NK-92 (cell line): ENCODE measurements around the gene PSTK.

Source experiments
- DNase-seq: peaks from one replicate; lab custom pipeline; 2025; ENCODE audit not compliant: unreplicated experiment; lab: John Stamatoyannopoulos, UW

Gene PSTK

GRCh38 chr10:122992031-122992585 is 11.9 kb downstream of the PSTK start:
- DNase-seq: no peak

GRCh38 chr10:122993797-122994336 is 13.7 kb downstream of the PSTK start:
- no peak for DNase-seq

DNA sequence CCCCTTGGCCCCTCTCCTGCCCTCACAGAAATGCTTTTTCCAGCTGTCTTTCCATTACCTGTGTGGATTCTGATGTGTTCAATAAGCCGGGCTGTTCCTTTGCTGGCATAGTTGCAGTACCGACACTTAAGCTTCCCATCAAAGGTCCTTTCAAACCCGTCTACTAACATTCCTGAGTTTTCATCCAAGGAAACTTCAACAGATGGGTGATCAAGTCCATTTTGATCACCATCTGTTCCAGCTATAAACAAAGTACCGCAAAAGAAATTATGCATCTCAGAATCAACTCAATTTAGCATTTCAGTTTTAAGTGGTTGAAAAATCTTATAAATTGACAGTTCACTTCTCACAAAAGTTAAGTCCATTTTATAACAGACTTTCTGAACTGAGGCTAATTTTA is 15.7 kb downstream of the PSTK start:
- DNase-seq: no peak

DNA sequence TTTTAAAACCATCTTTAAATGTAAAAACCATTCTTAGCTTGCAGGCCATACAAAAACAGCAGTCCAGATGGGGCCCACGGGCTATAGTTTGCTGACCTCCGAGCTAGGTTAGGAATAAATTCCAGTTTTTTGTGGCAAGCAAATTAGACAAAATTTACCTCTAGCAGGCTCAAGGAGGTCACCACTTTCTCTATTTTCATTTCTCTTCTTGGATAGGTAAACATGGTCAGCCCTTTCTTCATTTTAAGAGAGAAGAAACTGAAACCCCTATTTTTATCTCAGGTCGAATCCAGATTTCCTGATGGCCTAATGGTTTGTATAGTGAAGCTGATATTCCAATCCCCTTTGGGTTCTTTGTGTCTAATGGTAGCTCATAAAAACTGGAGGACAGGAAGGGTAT is 17.7 kb downstream of the PSTK start:
- DNase-seq: no peak

DNA sequence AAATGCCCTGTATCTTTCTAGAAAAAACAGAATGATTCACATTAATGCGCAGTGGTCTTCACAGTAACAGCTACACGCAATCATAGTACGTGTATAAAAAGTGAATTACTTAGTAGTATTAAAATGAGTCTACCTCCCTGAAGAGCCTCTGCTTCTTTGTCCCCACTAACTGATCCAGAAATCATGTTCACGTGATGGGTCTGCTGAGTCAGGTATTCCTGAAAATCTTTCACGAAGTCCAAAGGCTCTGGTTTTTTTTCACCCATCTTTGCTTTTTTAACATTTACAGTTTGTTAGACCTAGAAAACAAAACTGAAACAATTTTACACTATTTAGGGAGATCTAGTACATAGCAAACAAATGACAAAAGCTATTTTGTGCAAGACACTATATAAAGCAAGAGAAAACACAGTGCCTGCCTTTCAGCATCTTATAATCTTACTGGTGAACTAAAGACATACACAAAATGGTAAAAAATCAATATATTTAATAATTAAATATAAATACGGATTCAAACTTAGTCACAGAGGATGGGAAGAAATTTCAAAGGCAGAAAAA is 18.2 kb downstream of the PSTK start:
- no peak for DNase-seq

DNA sequence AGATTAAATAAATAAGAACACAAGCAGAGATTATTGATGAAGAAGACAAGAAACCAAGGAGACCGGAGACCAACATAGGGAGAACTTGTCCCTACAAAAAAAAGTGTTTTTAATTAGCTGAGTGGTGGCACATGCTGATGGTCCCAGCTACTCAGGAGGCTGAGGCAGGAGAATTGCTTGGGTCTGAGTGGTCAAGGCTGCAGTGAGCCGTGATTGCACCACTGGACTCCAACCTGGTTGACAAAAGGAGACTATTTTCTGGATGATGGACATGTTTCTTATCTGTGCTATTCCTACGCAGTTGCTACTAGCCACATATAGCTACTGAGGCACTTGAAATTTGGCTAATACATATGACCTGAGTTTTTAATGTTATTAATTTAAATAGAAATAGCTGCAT is 18.7 kb downstream of the PSTK start:
- no peak for DNase-seq

GRCh38 chr10:122999347-122999746 is 19.1 kb downstream of the PSTK start:
- no peak for DNase-seq

- no peak for DNase-seq
Observed at GRCh38 chr10:123000155-123000554, 20.0 kb downstream of the PSTK start.

GRCh38 chr10:123001370-123001769 is 21.2 kb downstream of the PSTK start:
- no peak for DNase-seq

GRCh38 chr10:123004298-123004697 is 24.1 kb downstream of the PSTK start:
- DNase-seq: no peak

DNA sequence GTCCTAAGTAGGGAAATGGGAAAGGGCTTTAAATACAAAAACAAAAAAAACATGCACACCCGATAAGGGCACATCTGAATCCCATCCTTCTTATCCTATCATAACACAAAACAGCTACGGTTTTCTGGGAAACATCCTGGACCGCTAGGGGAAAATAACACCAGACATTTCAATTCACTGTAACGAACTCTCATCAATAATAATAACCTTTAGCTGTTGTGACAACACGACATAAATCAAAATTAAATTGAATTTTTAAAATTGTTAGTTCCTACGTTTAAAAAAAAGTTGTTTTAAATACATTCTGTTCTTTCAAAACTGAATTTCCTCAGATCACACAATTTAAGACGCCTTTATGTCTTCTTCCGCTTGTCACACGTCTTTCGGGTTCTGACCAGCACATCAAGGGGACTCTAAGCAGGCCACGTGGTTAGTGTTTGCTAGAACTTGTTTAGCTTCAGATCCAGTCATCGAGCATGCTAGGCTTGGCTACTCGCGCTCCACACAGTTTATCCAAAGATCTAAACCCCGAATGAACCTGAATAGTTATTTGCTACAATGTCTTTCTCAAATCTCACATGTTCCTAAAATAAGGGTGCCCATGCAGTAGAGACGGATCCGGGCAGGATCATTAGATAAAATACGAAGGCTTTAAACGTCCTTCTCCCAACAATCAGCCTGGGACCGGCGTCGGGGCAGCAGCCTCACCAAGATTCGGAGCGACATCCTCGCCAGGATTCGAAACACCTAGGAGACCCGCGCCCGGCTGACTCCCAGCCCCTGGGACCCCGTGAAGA is 27.6 kb downstream of the PSTK start:
- no peak for DNase-seq

- peak; percentile 82 for DNase-seq
Observed at GRCh38 chr10:123008355-123009104, 28.3 kb downstream of the PSTK start, which contains the start of the genes ACADSB and IKZF5. ACADSB (plus strand) TSS chr10:123009006; CDS start chr10:123009030, 24 bp downstream. IKZF5 (minus strand) TSS chr10:123008795; CDS start chr10:122998625, 10,170 bp downstream.

DNA sequence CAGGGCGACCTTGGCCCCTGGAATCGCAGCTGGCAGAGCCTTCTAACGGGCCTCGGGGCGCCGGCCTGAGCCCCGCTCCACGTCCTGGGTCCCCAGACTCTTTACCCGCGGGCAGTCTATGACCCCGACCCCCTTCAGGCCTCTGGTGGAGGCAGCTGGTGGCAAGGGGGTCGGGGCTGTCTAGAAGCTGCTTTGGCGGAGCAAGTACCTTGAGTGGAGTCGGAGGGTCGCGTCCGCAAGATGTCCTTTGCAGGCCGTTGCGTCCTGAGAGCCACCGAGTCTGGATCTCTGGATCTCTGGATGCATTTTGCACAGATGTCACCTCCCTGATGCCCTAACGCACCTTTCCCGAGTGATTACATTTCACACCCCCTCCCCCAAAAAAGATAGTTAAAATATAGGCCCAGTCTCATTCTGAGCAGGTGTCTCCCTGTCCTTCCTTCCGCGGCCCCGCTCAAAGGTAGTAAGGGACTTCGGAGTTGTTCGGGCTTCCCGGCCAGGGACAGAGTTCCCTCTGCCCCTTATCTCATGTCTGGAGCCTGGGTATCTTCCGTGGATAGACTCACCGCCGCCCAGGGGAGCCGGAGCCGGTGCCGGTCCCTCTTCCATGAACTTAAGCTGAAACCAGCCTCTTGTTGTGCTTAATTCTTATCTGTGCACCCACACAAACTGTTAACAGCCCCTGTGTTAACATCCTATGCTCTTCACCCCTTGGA is 29.1 kb downstream of the PSTK start:
- no peak for DNase-seq

GRCh38 chr10:123011987-123012386 is 31.8 kb downstream of the PSTK start:
- no peak for DNase-seq

DNA sequence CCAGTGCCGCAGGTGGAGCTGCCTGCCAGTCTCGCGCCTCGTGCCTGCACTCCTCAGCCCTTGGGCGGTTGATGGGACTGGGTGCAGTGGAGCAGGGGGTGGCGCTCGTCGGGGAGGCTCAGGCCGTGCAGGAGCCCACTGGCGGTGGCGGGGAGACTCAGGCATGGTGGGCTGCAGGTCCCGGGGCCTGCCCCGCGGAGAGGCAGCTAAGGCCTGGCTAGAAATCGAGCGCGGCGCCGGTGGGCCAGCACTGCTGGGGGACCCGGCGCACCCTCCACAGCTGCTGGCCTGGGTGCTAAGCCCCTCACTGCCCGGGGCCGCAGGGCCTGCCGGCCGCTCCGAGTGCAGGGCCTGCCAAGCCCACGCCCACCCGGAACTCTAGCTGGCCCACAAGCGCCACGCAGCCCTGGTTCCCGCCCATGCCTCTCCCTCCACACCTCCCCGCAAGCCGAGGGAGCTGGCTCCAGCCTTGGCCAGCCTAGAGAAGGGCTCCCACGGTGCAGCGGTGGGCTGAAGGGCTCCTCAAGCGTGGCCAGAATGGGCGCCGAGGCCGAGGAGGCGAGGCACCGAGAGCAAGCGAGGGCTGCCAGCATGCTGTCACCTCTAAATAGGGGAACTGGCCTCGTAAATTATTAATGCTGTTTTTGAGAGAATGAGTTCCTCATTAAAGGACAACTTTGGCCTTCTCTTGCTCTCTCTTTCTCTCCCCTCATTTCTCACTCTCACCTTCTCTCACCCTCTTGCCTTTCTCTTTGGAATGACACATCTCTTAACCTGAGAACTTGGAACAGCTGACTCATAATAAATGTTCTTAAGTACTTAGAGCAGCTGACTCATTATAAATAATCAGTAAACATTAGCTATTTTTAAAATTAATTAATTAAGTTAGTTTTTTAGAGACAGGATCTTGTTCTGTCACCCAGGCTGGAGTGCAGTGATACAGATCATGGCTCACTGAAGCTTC is 33.5 kb downstream of the PSTK start:
- DNase-seq: no peak

DNA sequence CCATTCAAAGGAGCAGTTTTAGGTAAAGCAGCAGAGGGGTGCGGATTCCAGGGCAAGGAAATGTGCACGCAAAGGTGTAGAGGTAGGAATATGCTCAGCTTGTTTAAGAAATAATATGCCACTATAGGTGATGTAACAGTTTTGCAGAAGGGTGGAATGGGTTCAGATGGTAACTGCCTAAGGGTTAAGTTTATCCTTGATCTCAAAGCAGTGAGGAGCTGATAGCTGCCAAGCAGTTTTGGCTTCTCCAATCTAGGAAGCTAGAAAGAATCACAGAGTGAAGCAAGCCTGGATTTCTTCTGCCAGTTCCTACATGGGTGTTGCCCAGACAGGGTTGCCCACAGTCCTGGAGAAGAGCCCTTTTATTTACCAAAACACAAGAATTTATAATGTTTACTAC is 34.6 kb downstream of the PSTK start:
- no peak for DNase-seq

GRCh38 chr10:123016228-123016627 is 36.0 kb downstream of the PSTK start:
- no peak for DNase-seq

GRCh38 chr10:123017421-123018165 is 37.4 kb downstream of the PSTK start:
- no peak for DNase-seq

- DNase-seq: no peak
Observed at GRCh38 chr10:123018531-123018930, 38.3 kb downstream of the PSTK start.
